ES-I3 (cell line): ENCODE data around the gene ATP9A.

Experiments
- H3K36me3 ChIP-seq: 2 replicates; pipeline ENCODE4 v1.6.1; 2013; ENCODE audit warnings: mild to moderate bottlenecking, low read length, control low read depth, moderate library complexity; ENCODE audit not compliant: insufficient read depth
- H3K4me1 ChIP-seq: 2 replicates; pipeline ENCODE4 v1.6.1; 2013; ENCODE audit warnings: mild to moderate bottlenecking, control low read depth, low read length; ENCODE audit not compliant: insufficient read depth
- H3K9ac ChIP-seq: 2 replicates; pipeline ENCODE4 v1.6.1; 2013; ENCODE audit warnings: low read depth, mild to moderate bottlenecking, low read length, moderate library complexity
- H3K9me3 ChIP-seq: 2 replicates; pipeline ENCODE4 v1.6.1; 2013; ENCODE audit warnings: mild to moderate bottlenecking, low read length, moderate library complexity; ENCODE audit not compliant: control insufficient read depth, insufficient read depth

The ATP9A gene

DNA sequence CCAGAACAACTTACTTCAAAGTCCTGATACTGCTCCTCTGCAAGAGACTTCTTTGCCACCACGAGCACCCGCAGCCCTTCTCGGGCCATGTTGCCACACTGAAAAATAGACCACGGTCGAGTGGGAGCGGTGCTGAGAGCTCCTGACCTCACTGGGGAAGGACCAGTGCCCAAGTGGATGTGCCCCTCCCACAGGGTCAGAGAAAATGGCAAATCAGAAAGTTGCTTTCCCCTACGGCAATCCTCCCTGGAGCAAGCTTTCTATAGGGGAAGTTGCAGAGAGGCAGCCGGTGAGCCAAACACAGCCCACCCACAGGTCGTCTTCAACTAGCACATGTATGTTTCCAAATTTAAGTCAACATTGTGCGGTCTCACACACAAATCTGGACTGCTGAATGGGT is 140.6 kb downstream of the ATP9A start:
- H3K9ac ChIP-seq, result no peak overlapping the region
- no peaks in the 10 kb centered on the region for H3K9me3 ChIP-seq
- H3K4me1 ChIP-seq, result peaks cover 3% of the 10 kb centered on the region
- no peaks in the 10 kb centered on the region for H3K36me3 ChIP-seq

DNA sequence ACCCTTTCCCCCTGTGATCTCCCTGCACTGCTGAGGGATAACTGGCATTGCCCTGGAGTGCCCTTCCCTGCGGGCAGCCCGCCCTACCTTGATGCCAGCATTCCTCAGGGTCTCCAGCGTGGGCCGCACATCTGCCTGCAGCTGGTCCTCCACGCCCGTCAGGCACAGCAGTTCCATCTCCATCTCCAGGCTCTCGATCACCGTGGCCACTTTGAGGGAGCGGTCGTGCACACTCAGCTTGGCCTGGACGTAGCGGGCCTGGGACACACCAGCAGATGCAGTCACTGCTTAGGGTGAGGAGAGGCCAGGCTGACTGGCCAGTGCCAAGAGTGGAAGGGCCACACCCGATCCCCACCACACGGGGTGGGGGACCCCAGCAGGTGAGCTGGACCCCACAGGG is 143.1 kb downstream of the ATP9A start:
- Histone ChIP-seq H3K9ac (no peak overlapping the region), H3K36me3 (no peaks in the 10 kb centered on the region), H3K9me3 (no peaks in the 10 kb centered on the region), H3K4me1 (peaks cover 7% of the 10 kb centered on the region)

DNA sequence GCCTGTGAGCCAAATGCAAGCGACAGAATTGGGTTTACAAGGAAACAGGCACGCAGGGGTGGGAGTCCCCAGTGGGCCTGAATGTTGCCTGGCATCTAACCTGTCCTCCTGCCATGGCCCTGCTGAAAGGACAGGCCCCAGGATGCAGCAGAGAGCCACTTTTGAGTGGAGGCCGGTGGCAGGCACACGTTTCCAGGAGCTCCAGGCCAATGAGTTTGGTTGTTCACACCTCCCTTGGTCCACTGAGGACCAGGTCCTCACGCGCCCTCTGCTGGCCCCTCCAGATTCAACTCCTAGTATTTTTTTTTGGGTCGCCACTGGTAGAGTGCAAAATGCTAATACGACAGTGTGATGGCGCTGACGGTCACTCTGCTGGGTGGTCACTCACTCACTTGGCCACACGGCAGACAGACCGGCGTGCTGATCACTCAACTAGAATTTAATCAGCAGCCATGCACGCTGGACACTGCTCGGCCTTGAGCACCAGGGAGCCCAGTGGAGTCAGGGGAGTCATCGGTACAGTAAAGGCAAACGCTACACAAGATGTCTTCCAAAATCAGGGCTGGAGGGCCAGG is 143.9 kb downstream of the ATP9A start:
- no peaks in the 10 kb centered on the region for H3K9me3 ChIP-seq
- peaks cover 7% of the 10 kb centered on the region for H3K4me1 ChIP-seq
- no peak overlapping the region for H3K9ac ChIP-seq
- no peaks in the 10 kb centered on the region for H3K36me3 ChIP-seq

DNA sequence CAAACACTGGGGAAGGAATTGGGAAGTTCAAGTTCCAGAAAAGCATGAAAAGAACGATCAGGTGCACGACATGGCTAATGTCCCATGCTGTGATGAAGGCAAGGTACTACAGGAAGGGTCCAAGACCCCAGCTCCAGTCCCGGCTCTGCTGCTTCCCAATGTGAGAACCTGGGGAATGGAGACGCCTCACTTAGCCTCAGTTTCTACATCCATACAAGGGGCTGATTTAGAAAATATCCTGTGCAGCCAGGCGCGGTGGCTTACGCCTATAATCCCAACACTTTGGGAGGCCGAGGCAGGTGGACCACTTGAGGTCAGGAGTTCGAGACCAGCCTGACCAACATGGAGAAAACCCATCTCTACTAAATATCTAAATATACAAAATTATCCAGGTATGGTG is 144.9 kb downstream of the ATP9A start:
- Histone ChIP-seq H3K9ac (no peak overlapping the region), H3K36me3 (no peaks in the 10 kb centered on the region)

DNA sequence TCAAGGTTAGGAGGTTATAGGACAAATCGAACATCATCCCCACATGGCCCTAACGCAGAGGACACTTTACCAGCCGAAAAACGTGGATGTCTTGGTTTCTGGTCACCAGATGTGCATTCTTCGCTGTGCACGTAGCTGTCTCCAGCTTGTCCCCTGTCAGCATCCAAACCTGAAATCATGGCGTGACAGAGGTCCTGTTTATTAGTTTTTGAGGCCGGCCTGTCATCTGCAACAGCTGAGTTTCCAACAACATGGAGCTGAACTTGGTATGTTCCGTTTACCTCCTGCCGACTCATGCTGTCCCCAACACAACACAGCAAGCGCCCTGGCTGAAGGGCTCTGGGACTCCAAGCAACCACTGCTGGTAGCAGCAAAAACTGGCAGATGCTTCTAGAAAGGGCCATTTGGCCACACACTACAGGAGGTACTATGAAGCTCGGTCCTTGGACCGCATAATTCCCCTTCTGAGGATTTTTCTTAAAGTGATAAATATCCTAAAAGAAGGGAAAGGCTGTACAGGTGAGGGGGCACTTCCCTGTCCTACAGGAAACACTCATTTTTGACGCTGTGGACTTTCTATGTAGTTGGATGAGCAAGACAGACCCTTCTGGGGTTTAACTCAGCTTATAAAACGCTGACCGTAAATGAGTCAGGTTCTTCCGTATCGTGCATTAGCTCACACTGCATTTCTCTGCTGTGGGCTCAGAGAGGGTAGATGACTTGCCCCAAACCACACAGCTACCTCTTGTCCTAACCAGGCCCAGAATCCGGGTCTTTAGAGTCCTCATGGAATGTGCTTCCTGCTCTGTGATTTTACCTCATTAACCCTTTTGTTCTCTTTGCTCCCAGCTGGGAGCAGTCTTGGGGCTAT is 146.0 kb downstream of the ATP9A start:
- H3K9me3 ChIP-seq, result no peaks in the 10 kb centered on the region
- H3K36me3 ChIP-seq, result no peaks in the 10 kb centered on the region
- H3K4me1 ChIP-seq, result peaks cover 7% of the 10 kb centered on the region
- no peak overlapping the region for H3K9ac ChIP-seq

More for the DNA sequence above, 144.9 kb downstream of the ATP9A start:
- Histone ChIP-seq H3K4me1 (peaks cover 7% of the 10 kb centered on the region), H3K9me3 (no peaks in the 10 kb centered on the region)

DNA sequence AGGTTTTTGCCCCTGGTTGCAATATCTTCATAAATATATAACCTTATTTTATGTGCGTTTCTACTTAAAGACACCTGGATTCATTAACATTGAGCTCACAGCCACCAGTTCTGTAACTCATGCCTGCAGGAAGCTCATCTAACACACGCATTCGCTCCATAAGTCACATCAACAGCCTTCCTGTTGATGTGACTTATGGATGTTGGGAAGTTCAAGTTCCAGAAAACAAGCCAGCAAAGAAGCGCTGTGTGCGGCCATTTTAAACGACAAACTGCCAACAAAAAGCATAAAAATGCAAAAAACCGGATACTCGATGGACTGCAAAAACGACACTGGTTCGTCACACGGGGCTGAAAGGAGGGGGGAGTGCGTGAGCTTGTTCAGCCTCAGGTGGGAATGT is 147.8 kb downstream of the ATP9A start:
- no peak overlapping the region for H3K9ac ChIP-seq
- peaks cover 7% of the 10 kb centered on the region for H3K4me1 ChIP-seq
- no peaks in the 10 kb centered on the region for H3K36me3 ChIP-seq
- H3K9me3 ChIP-seq, result no peaks in the 10 kb centered on the region

DNA sequence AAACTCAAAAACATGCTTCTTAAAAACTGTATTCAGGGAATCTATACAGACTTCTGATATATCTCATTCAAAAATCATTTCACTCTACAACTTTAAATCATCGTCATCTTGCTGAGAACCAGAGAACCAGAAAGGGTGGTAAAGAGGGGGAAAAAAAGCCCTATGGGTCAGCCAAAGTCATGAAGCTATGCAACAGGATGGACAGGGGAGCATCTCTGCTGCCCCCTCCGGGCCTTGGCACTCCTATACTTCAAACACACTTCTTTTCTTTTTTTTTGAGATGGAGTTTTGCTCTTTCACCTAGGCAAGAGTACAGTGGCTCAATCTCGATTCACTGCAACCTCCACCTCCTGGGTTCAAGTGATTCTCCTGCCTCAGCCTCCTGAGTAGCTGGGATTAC is 152.1 kb downstream of the ATP9A start:
- no peaks in the 10 kb centered on the region for H3K36me3 ChIP-seq
- no peaks in the 10 kb centered on the region for H3K9me3 ChIP-seq
- H3K9ac ChIP-seq, result no peak overlapping the region
- no peaks in the 10 kb centered on the region for H3K4me1 ChIP-seq

DNA sequence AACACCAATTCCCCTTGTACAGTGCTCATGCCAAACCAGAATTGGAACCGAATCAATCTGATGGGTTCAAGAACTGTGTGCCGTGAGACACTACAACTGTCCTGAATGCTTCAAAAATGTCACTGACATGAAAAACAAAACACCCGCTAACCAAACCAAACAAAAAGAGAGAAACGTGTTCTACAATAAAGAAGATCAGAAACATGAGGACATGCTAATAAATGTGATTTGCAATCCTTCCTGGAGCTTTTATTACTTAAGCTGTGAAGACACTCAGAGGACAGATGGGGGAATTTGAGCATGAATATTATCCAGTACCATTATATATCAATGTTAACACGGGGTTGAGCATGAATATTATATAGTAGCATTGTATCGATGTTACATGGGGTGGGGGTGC is 153.5 kb downstream of the ATP9A start:
- H3K9ac ChIP-seq, result no peak overlapping the region
- H3K36me3 ChIP-seq, result no peaks in the 10 kb centered on the region
- H3K9me3 ChIP-seq, result no peaks in the 10 kb centered on the region
- H3K4me1 ChIP-seq, result no peaks in the 10 kb centered on the region

DNA sequence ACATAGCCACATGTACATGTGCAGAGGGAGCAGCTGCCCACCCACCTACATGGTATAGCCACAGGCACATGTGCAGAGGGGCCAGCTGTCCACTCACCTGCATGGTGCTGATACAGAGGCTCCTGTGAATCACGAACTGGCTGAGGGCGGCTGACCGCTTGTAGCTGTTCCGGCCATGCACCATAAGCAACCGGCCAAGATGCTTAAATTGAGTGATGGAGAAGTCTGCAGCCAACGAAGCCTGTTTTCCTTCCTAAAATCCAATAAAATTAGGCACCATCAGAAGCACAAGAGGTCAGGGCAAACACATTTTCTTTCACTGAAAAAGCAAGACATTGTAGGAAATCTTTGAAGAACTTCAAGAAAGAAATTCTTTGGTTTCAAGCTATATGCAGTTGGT is 154.6 kb downstream of the ATP9A start:
- H3K9me3 ChIP-seq, result no peaks in the 10 kb centered on the region
- H3K9ac ChIP-seq, result no peak overlapping the region
- no peaks in the 10 kb centered on the region for H3K4me1 ChIP-seq
- H3K36me3 ChIP-seq, result no peaks in the 10 kb centered on the region

DNA sequence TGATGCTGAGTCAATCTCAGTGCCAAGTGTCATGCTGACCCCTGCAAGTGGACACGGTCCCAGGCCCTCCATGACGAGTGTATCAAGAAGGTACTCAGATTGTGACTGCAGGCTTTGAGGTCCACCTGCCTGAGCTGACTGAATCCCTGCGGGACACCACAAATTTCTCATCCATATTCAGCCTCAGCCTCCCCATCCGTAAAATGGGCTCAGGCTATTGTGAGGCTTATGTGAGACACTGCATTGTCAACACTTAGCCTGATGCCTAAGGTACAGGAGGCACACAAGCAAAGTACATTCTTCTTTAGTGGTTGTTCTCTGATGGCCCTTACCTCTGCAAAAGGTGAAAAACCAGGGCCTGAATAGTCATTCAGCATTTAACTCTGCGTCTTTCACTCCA is 155.3 kb downstream of the ATP9A start:
- Histone ChIP-seq H3K9me3 (no peaks in the 10 kb centered on the region), H3K9ac (no peak overlapping the region), H3K36me3 (no peaks in the 10 kb centered on the region), H3K4me1 (no peaks in the 10 kb centered on the region)

DNA sequence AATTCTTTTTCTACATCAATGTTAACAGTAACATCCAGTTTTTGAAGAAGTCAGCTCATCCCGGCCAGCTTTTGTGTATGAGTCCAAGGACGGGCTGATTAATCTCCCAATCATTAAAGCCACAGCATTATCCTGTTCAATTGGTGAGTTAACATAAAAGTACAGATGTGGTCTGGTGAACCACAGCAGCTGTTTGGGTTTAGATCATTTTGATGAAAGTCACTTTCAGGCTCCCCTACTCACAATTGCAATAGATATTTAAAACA is 156.6 kb downstream of the ATP9A start:
- no peaks in the 10 kb centered on the region for H3K4me1 ChIP-seq
- H3K9ac ChIP-seq, result no peak overlapping the region
- H3K36me3 ChIP-seq, result no peaks in the 10 kb centered on the region
- H3K9me3 ChIP-seq, result no peaks in the 10 kb centered on the region

DNA sequence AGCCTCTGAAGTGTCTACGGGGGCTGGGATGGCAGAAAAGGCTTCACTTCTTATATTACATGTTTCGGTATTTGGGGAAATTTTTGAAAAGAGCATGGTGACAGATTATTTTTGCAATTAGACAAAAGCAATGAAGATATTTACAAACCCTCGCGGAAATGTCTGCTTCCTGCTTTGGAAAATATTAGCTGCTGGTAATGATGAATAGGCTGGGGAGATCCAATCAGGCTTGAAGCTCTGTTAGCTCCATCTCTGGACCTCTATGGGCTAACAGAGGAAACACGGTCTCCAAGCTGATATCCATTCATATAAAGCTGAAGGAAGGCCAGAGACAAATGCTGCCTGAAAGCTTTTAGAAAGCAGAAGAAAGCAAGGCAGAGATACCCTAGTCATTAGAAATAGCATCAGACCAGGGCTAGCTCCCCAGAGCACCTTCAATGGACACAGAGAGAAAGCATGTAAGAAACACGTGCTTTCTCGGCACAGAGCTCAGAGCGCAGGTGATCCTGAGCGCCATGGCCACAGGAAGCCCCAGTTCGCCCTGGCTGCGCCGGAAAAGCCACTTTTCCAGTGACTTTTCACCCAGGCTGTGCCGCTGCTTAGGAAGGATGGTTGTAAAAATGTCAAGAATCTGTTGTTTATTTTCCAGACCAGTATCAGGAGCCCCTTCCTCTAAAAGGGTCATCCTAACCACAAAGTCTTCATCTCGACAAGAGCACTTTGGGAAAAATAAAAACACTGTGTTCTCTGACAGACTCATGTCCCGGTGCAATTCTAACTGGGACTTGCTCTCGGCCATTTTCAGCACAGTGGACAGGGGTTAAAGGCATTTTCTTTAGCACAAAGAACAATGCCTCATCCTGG is 157.2 kb downstream of the ATP9A start:
- no peak overlapping the region for H3K9ac ChIP-seq
- no peaks in the 10 kb centered on the region for H3K4me1 ChIP-seq
- H3K9me3 ChIP-seq, result no peaks in the 10 kb centered on the region

DNA sequence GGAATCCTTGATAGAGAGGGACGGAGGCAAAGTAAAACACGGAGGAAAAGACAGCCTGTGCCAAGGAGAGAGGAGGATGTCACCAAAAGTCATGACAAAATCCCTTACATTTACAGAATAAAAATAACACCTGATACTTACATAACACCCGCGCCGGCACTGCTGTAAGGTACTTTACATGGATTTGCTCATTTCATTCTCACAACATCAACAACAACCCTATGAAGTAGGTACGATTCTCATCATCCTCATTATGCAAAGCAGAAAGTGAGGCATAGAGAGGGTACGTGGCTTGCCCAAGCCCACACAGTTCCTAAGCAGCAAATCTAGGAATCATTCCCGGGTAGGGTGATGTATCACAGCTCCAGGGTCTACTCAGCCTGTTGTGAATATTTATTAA is 158.1 kb downstream of the ATP9A start:
- Histone ChIP-seq H3K9me3 (no peaks in the 10 kb centered on the region), H3K36me3 (no peaks in the 10 kb centered on the region), H3K4me1 (no peaks in the 10 kb centered on the region), H3K9ac (no peak overlapping the region)

More for the DNA sequence above, 157.2 kb downstream of the ATP9A start:
- H3K36me3 ChIP-seq, result no peaks in the 10 kb centered on the region

DNA sequence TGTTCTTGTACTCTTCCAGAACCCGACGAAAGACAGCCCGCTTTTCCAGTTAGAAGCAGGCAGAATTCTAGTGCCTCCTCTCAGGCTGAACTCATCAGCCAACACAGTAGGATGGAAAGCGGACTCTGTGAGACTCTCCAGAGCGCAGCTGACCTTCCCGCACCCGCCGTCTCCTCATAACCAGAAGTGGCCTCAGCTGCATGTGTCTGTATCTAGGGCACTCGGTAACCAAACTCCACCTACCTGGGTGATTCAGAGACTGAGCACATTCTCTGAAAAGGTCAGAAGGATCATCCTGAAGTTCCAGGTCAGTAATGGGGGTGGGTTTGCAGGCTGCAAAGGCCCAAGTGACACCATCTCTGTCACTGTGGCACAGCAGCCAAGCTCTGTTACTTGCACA is 158.9 kb downstream of the ATP9A start:
- Histone ChIP-seq H3K9me3 (no peaks in the 10 kb centered on the region), H3K4me1 (no peaks in the 10 kb centered on the region), H3K36me3 (no peaks in the 10 kb centered on the region; the same call in 1 of the 2 replicates), H3K9ac (no peak overlapping the region)

DNA sequence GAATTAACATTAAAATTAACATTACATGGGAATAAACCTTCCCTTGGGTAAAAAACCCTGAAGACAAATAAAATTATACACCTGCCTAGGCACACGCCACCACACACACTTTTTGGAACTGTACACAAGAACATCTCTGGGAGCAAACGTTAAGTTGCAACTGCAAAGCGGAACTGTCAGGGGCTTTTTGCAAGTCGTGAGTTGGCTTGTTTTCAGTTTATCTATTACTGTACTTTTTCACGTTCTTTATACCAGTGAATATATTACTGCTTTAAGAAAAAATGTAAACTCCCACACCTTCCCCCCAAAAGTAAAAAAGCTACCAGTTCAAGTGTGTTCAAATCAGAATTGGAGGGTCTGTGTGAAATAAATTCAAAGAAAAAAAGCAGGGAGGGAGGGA is 160.1 kb downstream of the ATP9A start:
- no peaks in the 10 kb centered on the region; the same call in 1 of the 2 replicates for H3K36me3 ChIP-seq
- H3K9ac ChIP-seq, result no peak overlapping the region
- no peaks in the 10 kb centered on the region for H3K4me1 ChIP-seq
- H3K9me3 ChIP-seq, result no peaks in the 10 kb centered on the region
